SK-N-SH treated with all-trans-retinoic acid at 6 μM for 48 hours (cell line): ENCODE results near the gene SMYD2.

ENCODE experiments used
- ATAC-seq: fragments of 200-7000 bp; cut with Tn5 transposase; 3 replicates; pipeline ENCODE4 v1.9.1; 2020; ENCODE audit warnings: mild to moderate bottlenecking, moderate library complexity
- ARNTL ChIP-seq: fragments of 450-650 bp; formaldehyde crosslinking; IDR thresholded peaks from 2 replicates; pipeline ENCODE4 v1.5.0; 2020; ENCODE audit warnings: low read depth, mild to moderate bottlenecking, moderate library complexity, borderline replicate concordance
- BACH2 ChIP-seq: fragments of 250-450 bp; sonication (Bioruptor Pico); IDR thresholded peaks from 2 replicates; pipeline ENCODE4 v1.9.0; 2021; ENCODE audit warnings: mild to moderate bottlenecking, borderline replicate concordance
- CSDC2 ChIP-seq: fragments of 250-450 bp; sonication (Bioruptor Pico); IDR thresholded peaks from 2 replicates; pipeline ENCODE4 v1.5.0; 2020; ENCODE audit warnings: mild to moderate bottlenecking, moderate library complexity
- CSRNP3 ChIP-seq: fragments of 250-450 bp; sonication (Bioruptor Pico); IDR thresholded peaks from 2 replicates; pipeline ENCODE4 v1.5.1; 2021; ENCODE audit warnings: mild to moderate bottlenecking, moderate library complexity
- ESRRG ChIP-seq: fragments of 250-450 bp; sonication (Bioruptor Pico); IDR thresholded peaks from 2 replicates; pipeline ENCODE4 v1.6.1; 2021; ENCODE audit warnings: mild to moderate bottlenecking
- GLIS3 ChIP-seq: fragments of 250-450 bp; sonication (Bioruptor Pico); IDR thresholded peaks from 2 replicates; pipeline ENCODE4 v1.5.0; 2020; ENCODE audit warnings: mild to moderate bottlenecking, moderate library complexity
- ISL1 ChIP-seq: fragments of 250-450 bp; sonication (Bioruptor Pico); IDR thresholded peaks from 2 replicates; pipeline ENCODE4 v2.1.2; 2022; ENCODE audit warnings: mild to moderate bottlenecking, moderate library complexity
- OSR1 ChIP-seq: fragments of 250-450 bp; sonication (Bioruptor Pico); IDR thresholded peaks from 2 replicates; pipeline ENCODE4 v1.8.0; 2022; ENCODE audit warnings: moderate library complexity, mild to moderate bottlenecking, inconsistent platforms
- PATZ1 ChIP-seq: fragments of 250-450 bp; sonication (Bioruptor Pico); IDR thresholded peaks from 2 replicates; pipeline ENCODE4 v1.8.0; 2020; ENCODE audit warnings: mild to moderate bottlenecking, moderate library complexity, borderline replicate concordance
- POU6F1 ChIP-seq: fragments of 250-450 bp; sonication (Bioruptor Pico); IDR thresholded peaks from 2 replicates; pipeline ENCODE4 v1.8.0; 2021; ENCODE audit warnings: low read depth, mild to moderate bottlenecking, moderate library complexity, borderline replicate concordance
- PPARA ChIP-seq: fragments of 250-450 bp; sonication (Bioruptor Pico); IDR thresholded peaks from 2 replicates; pipeline ENCODE4 v1.5.0; 2020; ENCODE audit warnings: mild to moderate bottlenecking, borderline replicate concordance
- SNAI2 ChIP-seq: fragments of 250-450 bp; sonication (Bioruptor Pico); IDR thresholded peaks from 2 replicates; pipeline ENCODE4 v1.5.0; 2020; ENCODE audit warnings: mild to moderate bottlenecking, moderate library complexity
- TCF4 ChIP-seq: fragments of 250-450 bp; sonication (Bioruptor Pico); IDR thresholded peaks from 2 replicates; pipeline ENCODE4 v1.8.0; 2021; ENCODE audit warnings: mild to moderate bottlenecking, moderate library complexity, borderline replicate concordance
- TOX ChIP-seq: fragments of 250-450 bp; sonication (Bioruptor Pico); IDR thresholded peaks from 2 replicates; pipeline ENCODE4 v1.8.0; 2021; ENCODE audit warnings: mild to moderate bottlenecking, moderate library complexity, borderline replicate concordance
- TSHZ2 ChIP-seq: fragments of 250-450 bp; sonication (Bioruptor Pico); IDR thresholded peaks from 2 replicates; pipeline ENCODE4 v1.5.0; 2020; ENCODE audit warnings: mild to moderate bottlenecking, moderate library complexity
- ZC3H10 ChIP-seq: fragments of 250-450 bp; sonication (Bioruptor Pico); IDR thresholded peaks from 2 replicates; pipeline ENCODE4 v1.5.1; 2021; ENCODE audit warnings: mild to moderate bottlenecking, moderate library complexity
- ZFP3 ChIP-seq: fragments of 250-450 bp; sonication (Bioruptor Pico); IDR thresholded peaks from 2 replicates; pipeline ENCODE4 v1.5.0; 2020; ENCODE audit warnings: mild to moderate bottlenecking, moderate library complexity
- ZFP30 ChIP-seq: fragments of 450-650 bp; formaldehyde crosslinking; IDR thresholded peaks from 2 replicates; pipeline ENCODE4 v1.5.0; 2022; ENCODE audit warnings: mild to moderate bottlenecking, moderate library complexity
- ZNF565 ChIP-seq: fragments of 450-650 bp; formaldehyde crosslinking; conservative IDR thresholded peaks from 2 replicates; pipeline ENCODE4 v1.5.0; 2020; ENCODE audit warnings: low read depth, mild to moderate bottlenecking, moderate library complexity
- ZNF70 ChIP-seq: fragments of 450-650 bp; formaldehyde crosslinking; IDR thresholded peaks from 2 replicates; pipeline ENCODE4 v1.5.0; 2020; ENCODE audit warnings: mild to moderate bottlenecking, moderate library complexity

SMYD2 gene

GRCh38 chr1:214341932-214342331 lies 61.0 kb downstream of the SMYD2 start:
- no peak for ATAC-seq
- TF ChIP-seq ESRRG (CRISPR knock-in tag) (no peak), POU6F1 (CRISPR knock-in tag) (no peak), ZFP3 (CRISPR knock-in tag) (no peak)

GRCh38 chr1:214342525-214342924 lies 61.6 kb downstream of the SMYD2 start:
- TF ChIP-seq BACH2 (no peak), ARNTL (no peak), ISL1 (no peak), ESRRG (CRISPR knock-in tag) (no peak), TSHZ2 (CRISPR knock-in tag) (no peak), CSDC2 (no peak), SNAI2 (CRISPR knock-in tag) (no peak), PATZ1 (CRISPR knock-in tag) (no peak), TOX (CRISPR knock-in tag) (no peak), CSRNP3 (no peak), GLIS3 (CRISPR knock-in tag) (no peak), ZFP3 (CRISPR knock-in tag) (no peak), TCF4 (no peak), POU6F1 (CRISPR knock-in tag) (no peak), OSR1 (no peak), ZNF565 (CRISPR knock-in tag) (no peak), PPARA (CRISPR knock-in tag) (no peak)

GRCh38 chr1:214344897-214345296 lies 63.9 kb downstream of the SMYD2 start:
- no peak for TF ChIP-seq PATZ1 (CRISPR knock-in tag)
- no peak for ATAC-seq

More at GRCh38 chr1:214342525-214342924, 61.6 kb downstream of the SMYD2 start:
- no peak for ATAC-seq

- TF ChIP-seq PPARA (CRISPR knock-in tag) (no peak), ISL1 (no peak), CSRNP3 (no peak), BACH2 (no peak), ZFP30 (CRISPR knock-in tag) (no peak), TSHZ2 (CRISPR knock-in tag) (no peak), CSDC2 (no peak), ZFP3 (CRISPR knock-in tag) (no peak), ZNF565 (CRISPR knock-in tag) (no peak), TCF4 (no peak), ZNF70 (no peak), ZC3H10 (CRISPR knock-in tag) (no peak)
- TF ChIP-seq, all 23 proteins: peak for 0
- no peak for ATAC-seq
These were observed 68.0 kb downstream of the SMYD2 start for GRCh38 chr1:214349008-214349407.
